ENCODE measurements around the gene HCAR3. TPM values are rescaled to one million over a fixed set of nuclear protein-coding genes. Genes with fewer than 3 reads are reported as not detected.
"Not testable (repeated sequence)": the region's sequence is repeated elsewhere in the genome, so short reads cannot be mapped to it uniquely, and the experiment has no call there.

The HCAR3 gene
- total RNA-seq, 1 experiment from 2014 or later, result 0.32 TPM

- peaks cover 15% of the 10 kb centered on the region for H3K4me1 ChIP-seq
- BruUV-seq (replicated peaks); H3K27me3 ChIP-seq (replicated peaks; ENCODE audit: control insufficient read depth, insufficient read depth, low read length); H3K27ac Mint-ChIP-seq (ENCODE audit: unreplicated experiment); H3K36me3 Mint-ChIP-seq (ENCODE audit: insufficient read depth, unreplicated experiment); H3K36me3 ChIP-seq (ENCODE audit: control insufficient read depth, insufficient read depth, low read length); H3K27me3 Mint-ChIP-seq (ENCODE audit: insufficient read depth, unreplicated experiment); H3K9me3 Mint-ChIP-seq (ENCODE audit: unreplicated experiment); CTCF ChIA-PET; H3K9me3 ChIP-seq; POLR2A ChIA-PET; H3K4me1 Mint-ChIP-seq (ENCODE audit: low read depth, unreplicated experiment); H3K4me3 Mint-ChIP-seq (ENCODE audit: unreplicated experiment); DNase-seq; H3K4me3 ChIP-seq (ENCODE audit: low read depth, low read length): not testable (repeated sequence)
- intact Hi-C loops (cut with micrococcal nuclease; ENCODE audit: unreplicated experiment), result loop anchor here (5.0 kb wide), 1 partner anchor 76 kb away; the partner anchor contains the start of gene DENR
These were observed 40.6 kb downstream of the HCAR3 start for GRCh38 chr12:122676015-122676414.

DNA sequence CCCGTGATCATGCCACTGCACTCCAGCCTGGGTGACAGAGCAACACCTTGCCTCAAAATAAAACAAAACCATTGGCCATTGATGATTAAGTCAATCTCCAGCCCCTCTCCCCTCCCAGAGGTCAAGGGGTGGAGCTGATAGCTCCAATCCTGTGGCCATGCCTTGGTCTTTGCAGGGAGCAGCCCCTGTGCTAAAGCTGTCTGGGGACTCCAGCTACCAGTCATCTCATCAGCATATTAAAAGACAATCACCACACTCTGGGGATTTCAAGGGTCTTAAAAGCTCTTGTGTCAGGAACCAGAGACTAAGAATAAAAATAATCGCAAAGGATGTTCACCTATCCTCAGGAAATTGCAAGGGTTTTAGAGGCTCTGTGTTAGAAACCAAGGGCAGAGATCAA is 44.1 kb downstream of the HCAR3 start:
- ChIA-PET POLR2A (no interaction called here), CTCF (interaction anchor here (1.3 kb wide), 1 partner anchor 12 kb away, joined by 3 read pairs; no protein-coding TSS in a partner anchor)
- intact Hi-C loops (cut with micrococcal nuclease; ENCODE audit: unreplicated experiment), result no loop called here
- H3K4me3 ChIP-seq (ENCODE audit: low read depth, low read length), result no peak overlapping the region
- no peaks in the 10 kb centered on the region for H3K9me3 Mint-ChIP-seq (ENCODE audit: unreplicated experiment)
- no peaks in the 10 kb centered on the region for H3K9me3 ChIP-seq
- H3K27me3 ChIP-seq (replicated peaks; ENCODE audit: control insufficient read depth, insufficient read depth, low read length), result no peaks in the 10 kb centered on the region
- no peaks in the 10 kb centered on the region for H3K27me3 Mint-ChIP-seq (ENCODE audit: insufficient read depth, unreplicated experiment)
- H3K36me3 ChIP-seq (ENCODE audit: control insufficient read depth, insufficient read depth, low read length), result no peaks in the 10 kb centered on the region
- H3K4me1 ChIP-seq, result no peaks in the 10 kb centered on the region
- no peak overlapping the region for H3K27ac Mint-ChIP-seq (ENCODE audit: unreplicated experiment)
- TF ChIP-seq, protein P1, sequence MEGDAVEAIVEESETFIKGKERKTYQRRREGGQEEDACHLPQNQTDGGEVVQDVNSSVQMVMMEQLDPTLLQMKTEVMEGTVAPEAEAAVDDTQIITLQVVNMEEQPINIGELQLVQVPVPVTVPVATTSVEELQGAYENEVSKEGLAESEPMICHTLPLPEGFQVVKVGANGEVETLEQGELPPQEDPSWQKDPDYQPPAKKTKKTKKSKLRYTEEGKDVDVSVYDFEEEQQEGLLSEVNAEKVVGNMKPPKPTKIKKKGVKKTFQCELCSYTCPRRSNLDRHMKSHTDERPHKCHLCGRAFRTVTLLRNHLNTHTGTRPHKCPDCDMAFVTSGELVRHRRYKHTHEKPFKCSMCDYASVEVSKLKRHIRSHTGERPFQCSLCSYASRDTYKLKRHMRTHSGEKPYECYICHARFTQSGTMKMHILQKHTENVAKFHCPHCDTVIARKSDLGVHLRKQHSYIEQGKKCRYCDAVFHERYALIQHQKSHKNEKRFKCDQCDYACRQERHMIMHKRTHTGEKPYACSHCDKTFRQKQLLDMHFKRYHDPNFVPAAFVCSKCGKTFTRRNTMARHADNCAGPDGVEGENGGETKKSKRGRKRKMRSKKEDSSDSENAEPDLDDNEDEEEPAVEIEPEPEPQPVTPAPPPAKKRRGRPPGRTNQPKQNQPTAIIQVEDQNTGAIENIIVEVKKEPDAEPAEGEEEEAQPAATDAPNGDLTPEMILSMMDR (IDR thresholded peaks at IDR 0.05; ENCODE audit: insufficient read depth in 1 of 2, low read depth in 1 of 2, low read length in 1 of 2, severe bottlenecking in 1 of 2, unreplicated experiment in 1 of 2), result no peak
- H3K4me3 Mint-ChIP-seq (ENCODE audit: unreplicated experiment), result no peak overlapping the region
- peaks cover 7% of the 10 kb centered on the region for H3K4me1 Mint-ChIP-seq (ENCODE audit: low read depth, unreplicated experiment)
- no peak for DNase-seq
- H3K36me3 Mint-ChIP-seq (ENCODE audit: insufficient read depth, unreplicated experiment), result no peaks in the 10 kb centered on the region
- BruUV-seq (replicated peaks), result no TSS peak

DNA sequence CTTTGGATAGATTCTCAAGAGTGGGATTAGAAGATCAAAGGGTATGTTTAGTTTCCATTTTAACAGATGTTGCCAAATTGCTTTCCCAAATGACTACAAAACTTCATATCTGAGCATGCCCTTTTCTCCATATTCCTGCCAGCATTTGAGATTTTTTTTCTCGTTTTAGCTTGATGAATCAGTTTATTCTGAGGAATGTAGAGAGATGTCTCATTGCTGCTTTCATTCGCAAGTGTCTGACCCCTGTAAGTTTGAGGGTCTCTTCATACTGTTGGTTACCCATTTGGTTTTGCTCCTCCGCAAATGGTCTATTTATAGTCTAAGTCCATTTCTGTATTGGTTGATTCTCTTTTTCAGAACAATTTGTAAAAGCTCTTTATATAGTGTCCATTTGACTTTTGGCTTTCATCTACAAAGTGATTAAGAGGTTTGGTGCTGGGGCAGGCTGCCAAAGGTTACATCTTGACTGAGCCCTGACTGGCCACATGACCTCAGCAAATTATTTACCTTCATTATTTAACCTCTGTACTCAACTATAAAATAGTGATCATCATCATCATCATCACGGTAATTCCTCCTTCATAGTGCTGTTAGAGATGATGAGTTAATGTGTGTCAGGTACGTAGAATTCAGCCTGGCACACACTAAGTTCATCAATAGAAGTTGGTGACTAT is 47.1 kb downstream of the HCAR3 start:
- no peak overlapping the region for H3K4me3 Mint-ChIP-seq (ENCODE audit: unreplicated experiment)
- no peaks in the 10 kb centered on the region for H3K36me3 Mint-ChIP-seq (ENCODE audit: insufficient read depth, unreplicated experiment)
- H3K4me1 Mint-ChIP-seq (ENCODE audit: low read depth, unreplicated experiment), result peaks cover 7% of the 10 kb centered on the region
- no peaks in the 10 kb centered on the region for H3K9me3 Mint-ChIP-seq (ENCODE audit: unreplicated experiment)
- H3K27ac Mint-ChIP-seq (ENCODE audit: unreplicated experiment), result no peak overlapping the region
- CTCF ChIA-PET, result no interaction called here
- Histone ChIP-seq H3K36me3 (ENCODE audit: control insufficient read depth, insufficient read depth, low read length) (no peaks in the 10 kb centered on the region), H3K27me3 (replicated peaks; ENCODE audit: control insufficient read depth, insufficient read depth, low read length) (no peaks in the 10 kb centered on the region), H3K9me3 (no peaks in the 10 kb centered on the region), H3K4me1 (no peaks in the 10 kb centered on the region), H3K4me3 (ENCODE audit: low read depth, low read length) (no peak overlapping the region)
- POLR2A ChIA-PET, result no interaction called here
- TF ChIP-seq, protein P1 (IDR thresholded peaks at IDR 0.05; ENCODE audit: insufficient read depth in 1 of 2, low read depth in 1 of 2, low read length in 1 of 2, severe bottlenecking in 1 of 2, unreplicated experiment in 1 of 2), result no peak
- DNase-seq, result no peak
- intact Hi-C loops (cut with micrococcal nuclease; ENCODE audit: unreplicated experiment), result no loop called here
- BruUV-seq (replicated peaks), result no TSS peak
- H3K27me3 Mint-ChIP-seq (ENCODE audit: insufficient read depth, unreplicated experiment), result no peaks in the 10 kb centered on the region
